Ramos (cell line): ENCODE measurements around the gene HACD4.

Experiments used
- in situ Hi-C: fragments of 300-500 bp; cut with MboI; formaldehyde crosslinking; loops from one replicate; pipeline ENCODE4 v1.14.3; 2022; ENCODE audit warnings: low sequenced_read_pairs; ENCODE audit not compliant: unreplicated experiment

HACD4 gene

GRCh38 chr9:21018177-21018576, 13.3 kb downstream of the HACD4 start:
- in situ Hi-C loops = no loop called here

DNA sequence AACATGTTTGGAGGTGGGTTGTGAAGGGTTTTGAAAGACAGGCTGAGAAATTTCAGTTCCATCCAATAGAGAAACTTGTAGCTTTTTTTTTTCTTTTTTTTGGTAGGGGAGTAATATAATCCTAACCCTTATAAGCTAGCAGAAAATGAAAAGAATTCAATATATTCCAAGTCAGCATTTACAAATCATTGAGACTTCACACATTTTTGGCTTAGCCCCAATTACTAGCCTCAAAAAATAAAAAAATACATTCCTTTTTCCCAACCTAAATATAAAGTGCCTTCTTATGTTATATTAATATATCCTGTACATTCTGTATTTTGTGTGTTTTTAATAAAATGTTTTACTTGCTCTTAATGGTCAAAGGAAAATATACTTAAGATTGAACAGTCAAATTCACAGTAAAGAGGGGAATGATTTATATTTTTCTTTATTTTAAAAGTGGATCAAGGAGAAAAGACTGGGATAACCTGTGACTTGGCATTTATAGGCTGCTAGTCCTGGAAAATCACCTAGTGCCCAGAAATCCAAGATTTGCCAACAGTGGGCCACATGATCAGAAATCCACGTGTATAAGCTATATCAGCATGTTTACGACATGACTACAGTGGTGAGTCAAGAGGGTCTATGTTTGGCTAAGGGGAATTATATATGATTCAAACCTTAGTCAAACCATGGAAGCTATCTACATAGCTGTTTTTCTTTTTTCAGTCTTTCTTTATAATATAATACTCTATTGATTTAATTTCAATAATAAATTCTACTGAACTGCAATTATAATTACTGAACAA, 14.5 kb downstream of the HACD4 start:
- in situ Hi-C loops = no loop called here

DNA sequence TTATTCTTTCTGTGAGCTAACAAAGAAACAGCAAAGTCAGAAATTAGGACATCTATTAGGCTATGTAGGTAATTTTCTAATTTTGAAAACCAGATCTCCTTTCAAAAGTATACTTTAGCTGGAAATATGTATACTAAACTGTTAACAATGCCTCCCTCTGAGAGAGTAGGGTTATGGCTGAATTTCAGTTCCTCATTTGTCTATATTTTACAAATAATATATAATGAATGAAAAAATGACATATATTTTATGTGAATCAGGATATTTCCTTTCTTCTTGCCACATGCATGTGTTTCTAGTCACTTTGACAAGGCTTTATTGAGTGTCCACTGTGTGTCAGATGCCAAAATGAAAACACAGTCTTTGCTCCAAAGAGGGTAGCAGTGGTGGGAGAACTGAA, 15.4 kb downstream of the HACD4 start:
- in situ Hi-C loops = no loop called here

DNA sequence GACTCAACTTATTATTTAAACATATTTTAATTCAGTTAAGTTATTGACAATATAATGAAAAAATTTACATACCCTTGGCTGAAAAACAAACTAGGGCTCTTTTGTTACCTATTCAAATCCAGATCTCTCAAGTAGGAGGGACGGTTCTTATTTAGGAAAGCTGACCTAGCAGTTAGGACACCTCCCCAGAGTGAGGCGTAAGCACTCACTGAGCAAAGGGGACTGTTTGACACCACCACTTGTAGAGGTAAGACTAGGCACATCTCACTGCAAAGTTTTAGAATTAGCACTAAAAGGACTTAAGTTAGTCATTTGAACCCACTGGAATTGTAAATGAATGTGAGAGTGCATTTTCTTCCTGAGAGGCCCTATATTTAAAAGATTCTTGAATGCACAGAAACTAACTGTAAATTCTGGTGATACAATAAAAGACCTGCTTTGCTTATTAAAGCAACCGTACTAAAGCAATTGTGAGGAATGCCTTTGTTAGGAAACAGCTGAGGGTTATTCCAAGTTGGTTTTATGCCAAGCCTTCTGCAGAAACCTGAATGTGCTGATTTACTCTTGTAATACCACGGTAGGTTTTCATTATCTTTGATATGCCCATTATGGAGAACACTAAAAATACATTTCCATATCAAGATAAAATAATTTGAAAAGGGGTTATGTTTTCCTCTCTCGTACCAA, 16.2 kb downstream of the HACD4 start:
- in situ Hi-C loops = no loop called here

- in situ Hi-C loops = no loop called here
These were observed 29.4 kb downstream of the HACD4 start for GRCh38 chr9:21002040-21002439.

GRCh38 chr9:21001581-21001980, 29.9 kb downstream of the HACD4 start:
- in situ Hi-C loops = no loop called here

DNA sequence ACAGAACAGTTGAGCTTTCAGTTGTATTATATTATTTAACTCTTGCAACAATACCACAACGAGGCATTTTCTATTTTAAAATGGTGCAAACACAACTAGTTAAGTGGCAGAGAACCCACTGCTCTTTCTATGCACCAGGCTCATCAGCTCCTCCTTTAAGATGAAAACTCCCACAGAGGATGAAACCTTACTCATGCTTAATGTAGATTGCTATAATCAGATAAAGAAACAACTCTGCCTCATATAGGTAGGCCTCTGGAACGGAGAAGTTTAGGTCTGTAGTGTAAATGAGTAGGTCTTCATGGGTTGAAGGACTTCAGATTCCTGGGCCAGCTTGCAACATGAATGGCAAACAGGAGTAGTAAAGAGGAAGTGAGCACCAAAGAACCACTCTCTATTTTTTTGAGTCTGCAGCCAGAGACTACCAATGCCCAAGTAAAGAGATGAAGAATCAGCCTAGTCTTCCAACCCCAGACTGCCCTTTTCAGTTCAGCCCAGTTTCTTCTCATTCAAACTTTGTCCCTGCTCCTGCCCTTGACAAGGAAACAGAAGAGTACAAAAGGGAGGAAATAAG, 33.9 kb downstream of the HACD4 start:
- in situ Hi-C loops = no loop called here

DNA sequence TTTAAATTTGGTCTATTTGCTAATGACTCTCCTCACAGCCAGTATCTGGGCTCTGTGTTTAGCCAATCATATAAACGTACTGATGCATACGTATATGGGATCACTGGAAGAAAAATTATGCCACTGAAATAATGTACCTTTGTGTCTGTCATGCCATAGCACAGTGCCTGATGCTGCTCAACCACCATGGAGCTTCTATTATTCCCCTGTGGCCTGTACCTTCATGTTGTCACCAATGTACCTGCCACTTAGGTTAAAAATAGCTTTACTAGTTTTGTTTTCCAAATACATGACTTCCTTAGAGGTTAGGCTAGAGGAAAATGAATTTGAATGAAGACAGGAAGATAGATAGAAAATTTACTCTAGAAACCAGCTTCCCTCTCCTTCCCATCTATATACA, 34.6 kb downstream of the HACD4 start:
- in situ Hi-C loops = no loop called here

- in situ Hi-C loops = no loop called here
These were observed 35.8 kb downstream of the HACD4 start for GRCh38 chr9:20995616-20996015.

DNA sequence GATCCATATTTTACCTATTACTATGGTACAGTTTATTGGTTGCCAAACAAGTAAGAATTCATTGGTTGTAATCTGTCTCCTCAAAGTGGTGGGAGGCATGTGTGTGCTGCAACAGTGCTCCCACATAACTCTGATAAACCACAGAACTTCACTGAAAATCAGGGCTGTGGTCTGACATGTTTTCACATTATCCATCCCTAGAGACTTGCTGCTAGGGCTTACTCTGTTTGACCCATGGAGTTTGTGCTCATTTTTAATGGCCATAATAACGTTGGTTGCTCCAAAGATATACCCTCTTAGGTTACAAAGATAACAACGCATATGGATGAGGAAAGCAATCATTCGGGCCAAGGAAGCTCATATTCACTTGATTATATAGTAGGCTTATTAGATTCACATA, 37.0 kb downstream of the HACD4 start:
- in situ Hi-C loops = no loop called here

DNA sequence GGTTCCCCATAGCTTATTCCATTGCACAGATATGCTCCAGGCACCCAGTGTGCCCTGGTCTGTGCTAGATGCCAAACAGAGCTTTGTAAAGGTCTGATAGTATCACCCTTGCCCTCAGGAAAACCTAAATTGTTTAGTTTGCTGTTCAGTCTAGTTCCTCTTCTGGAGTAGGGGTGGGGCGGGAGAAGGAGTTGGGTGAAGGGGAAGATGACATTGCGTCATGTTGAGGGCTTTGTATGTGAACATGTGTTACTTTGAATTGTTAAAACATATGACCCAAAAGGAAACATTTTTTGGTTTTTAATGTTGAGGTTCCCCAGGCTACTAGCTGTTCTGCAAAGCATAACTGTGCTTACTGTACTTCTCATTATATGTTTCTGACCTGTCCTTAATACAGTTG, 40.6 kb downstream of the HACD4 start:
- in situ Hi-C loops = no loop called here

- in situ Hi-C loops = no loop called here
These were observed 41.5 kb downstream of the HACD4 start for GRCh38 chr9:20989923-20990341.

GRCh38 chr9:20988671-20989315, 42.6 kb downstream of the HACD4 start:
- in situ Hi-C loops = no loop called here

DNA sequence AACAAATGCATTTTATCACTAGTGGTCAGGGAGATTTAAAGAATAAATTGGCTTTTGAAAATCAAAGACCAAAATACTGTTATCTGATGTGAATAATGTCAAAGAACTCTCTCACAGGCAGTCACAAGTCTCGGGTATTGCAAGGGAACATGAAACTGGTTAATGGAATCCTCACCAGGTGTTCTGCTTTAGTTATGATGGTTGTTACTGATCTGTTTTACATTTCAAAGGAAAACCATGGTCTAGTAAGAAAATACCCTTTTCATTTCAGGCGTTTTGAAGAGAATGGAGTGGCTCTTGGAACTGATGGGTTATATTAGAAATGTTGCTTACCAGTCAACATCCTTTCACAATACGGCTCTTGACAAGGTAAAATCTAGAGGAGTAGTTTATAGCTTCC, 43.4 kb downstream of the HACD4 start:
- in situ Hi-C loops = no loop called here

DNA sequence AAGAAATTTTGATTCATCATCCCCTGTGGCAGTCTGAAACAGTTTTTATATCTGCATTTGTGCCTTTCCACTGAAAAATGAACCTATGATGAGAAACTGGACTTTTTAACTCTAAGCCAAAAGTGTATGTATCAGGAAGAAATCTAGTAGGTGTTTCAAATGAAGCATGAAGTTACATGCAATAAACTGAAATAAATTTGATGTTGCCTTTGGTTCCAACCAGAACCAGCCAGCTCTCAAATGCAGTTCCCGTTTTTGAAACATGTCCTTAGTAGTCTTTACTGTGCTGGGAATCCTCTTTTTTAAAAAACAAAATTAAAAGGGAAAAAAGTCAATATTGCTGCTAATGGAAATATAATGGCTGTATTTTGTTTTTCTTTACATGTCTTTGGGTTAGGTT, 43.9 kb downstream of the HACD4 start:
- in situ Hi-C loops = no loop called here

DNA sequence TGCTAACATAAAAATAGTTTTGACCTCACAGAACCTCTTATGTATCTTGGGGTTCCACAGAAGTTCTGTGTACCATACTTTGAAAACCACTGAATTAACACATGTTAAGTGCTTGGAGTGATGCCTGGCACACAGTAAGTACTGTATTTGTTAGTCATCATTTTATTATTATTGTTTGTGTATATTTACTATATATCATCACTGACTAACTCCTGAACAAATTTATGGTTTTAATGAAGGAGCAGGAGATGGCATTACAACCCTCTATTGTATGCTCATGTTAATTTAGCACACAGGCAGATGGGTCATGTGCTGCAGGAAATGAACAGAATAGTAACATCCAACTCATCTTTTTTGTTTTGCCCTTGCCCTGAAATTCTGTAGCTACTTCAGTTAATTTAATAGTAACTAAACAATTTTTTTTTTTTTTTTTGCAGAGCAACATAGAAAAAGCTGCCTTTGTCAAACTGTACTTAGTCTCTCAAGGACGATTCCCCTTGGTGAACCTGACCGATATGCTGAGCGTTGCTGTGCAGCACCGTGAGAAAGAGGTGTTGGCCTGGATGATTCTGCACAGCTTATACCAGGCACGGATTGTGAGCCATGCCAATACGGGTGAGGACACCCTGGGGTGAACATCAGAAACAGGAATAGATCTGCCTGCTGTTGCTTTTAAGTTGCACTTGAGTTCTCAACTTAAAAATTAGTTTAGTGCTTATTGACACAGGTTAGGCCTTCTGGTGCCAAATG, 45.4 kb downstream of the HACD4 start:
- in situ Hi-C loops = no loop called here

DNA sequence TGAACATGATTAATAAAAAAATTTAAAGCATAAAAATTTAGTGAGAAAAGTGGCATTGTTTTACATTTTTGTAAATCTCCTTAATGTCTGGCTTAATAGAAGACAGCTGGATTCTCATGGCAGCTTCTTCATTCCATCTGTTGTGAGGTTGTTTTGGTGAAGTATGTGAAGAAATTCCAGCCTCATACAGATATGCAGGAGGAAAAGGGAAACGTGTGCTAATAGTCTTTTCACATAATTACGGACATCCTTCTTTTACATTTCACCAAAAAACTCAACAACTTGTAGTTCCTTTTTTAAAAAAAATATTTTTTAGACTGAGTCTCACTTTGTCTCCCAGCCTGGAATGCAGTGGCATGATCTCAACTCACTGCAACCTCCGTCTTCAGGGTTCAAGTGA, 46.9 kb downstream of the HACD4 start:
- in situ Hi-C loops = no loop called here

- in situ Hi-C loops = no loop called here
These were observed 50.0 kb downstream of the HACD4 start for GRCh38 chr9:20981486-20981885.

DNA sequence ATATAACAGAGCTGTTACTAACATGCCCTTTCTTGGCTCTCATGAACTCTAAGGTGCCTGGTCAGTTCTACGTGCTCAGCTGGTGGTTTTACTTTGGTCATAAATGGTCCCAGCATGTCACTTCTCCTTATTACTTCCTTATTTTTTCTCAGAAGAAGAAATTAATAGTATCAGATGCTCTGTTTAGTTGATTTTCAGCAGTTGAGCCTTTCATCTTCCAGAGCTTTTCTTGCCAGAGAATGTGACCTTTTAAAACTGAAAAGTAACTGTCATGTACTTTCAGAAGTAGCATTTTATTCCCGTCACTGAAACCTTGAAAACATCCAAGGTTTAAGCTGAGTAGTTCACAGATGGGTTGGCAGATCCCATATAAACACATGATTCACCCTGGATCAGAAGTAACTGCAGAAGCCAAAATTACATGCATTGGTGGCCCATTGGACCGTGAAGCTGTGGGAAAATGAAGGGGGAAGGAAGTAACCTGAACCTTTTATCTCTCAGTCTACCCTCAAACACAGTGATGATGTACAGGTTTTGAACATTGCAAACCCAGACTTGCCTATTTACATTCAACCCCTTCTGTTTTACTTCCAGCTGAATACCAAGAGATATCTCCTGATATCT, 50.5 kb downstream of the HACD4 start:
- in situ Hi-C loops = no loop called here

- in situ Hi-C loops = no loop called here
These were observed 53.2 kb downstream of the HACD4 start for GRCh38 chr9:20978249-20978648.
